Osteoblast (primary cell): ENCODE data around the gene ZG16B. TPM values are rescaled to one million over a fixed set of nuclear protein-coding genes. Genes with fewer than 3 reads are reported as not detected.
A peak's percentile ranks its signal among the peaks of the same experiment; 100 is the strongest.

Experiments used
- DNase-seq: peaks from one replicate; pipeline ENCODE4 v3.0.0; 2011; ENCODE audit warnings: low spot score, mixed read lengths; ENCODE audit not compliant: insufficient read length; ENCODE audit errors: missing footprints
- H2AFZ ChIP-seq: 2 replicates; pipeline ENCODE4 v1.6.0; 2011; ENCODE audit warnings: mild to moderate bottlenecking, low read length
- H3K27ac ChIP-seq: 2 replicates; pipeline ENCODE4 v1.5.1; 2011; ENCODE audit warnings: mild to moderate bottlenecking, low read depth, low read length, moderate library complexity
- H3K27me3 ChIP-seq: 2 replicates; pipeline ENCODE4 v1.6.0; 2012; ENCODE audit warnings: mild to moderate bottlenecking, control low read depth, inconsistent platforms, low read length, moderate library complexity; ENCODE audit not compliant: insufficient read depth
- H3K36me3 ChIP-seq: 2 replicates; pipeline ENCODE4 v1.5.1; 2011; ENCODE audit warnings: mild to moderate bottlenecking, low read length, control low read depth, moderate library complexity; ENCODE audit not compliant: insufficient read depth
- H3K4me1 ChIP-seq: 2 replicates; pipeline ENCODE4 v1.5.1; 2011; ENCODE audit warnings: mild to moderate bottlenecking, low read length, control low read depth, moderate library complexity; ENCODE audit not compliant: insufficient read depth
- H3K4me2 ChIP-seq: 2 replicates; pipeline ENCODE4 v1.6.0; 2011; ENCODE audit warnings: mild to moderate bottlenecking, low read length; ENCODE audit not compliant: insufficient read depth
- H3K4me3 ChIP-seq: fragments of 200-600 bp; sonication (generic); 3 replicates; pipeline ENCODE4 v1.5.1; 2012; ENCODE audit warnings: mild to moderate bottlenecking, low read length, inconsistent platforms; ENCODE audit not compliant: insufficient read depth
- H3K79me2 ChIP-seq: 2 replicates; pipeline ENCODE4 v1.6.0; 2012; ENCODE audit warnings: mild to moderate bottlenecking, low read length, control low read depth, inconsistent platforms; ENCODE audit not compliant: insufficient read depth
- H3K9me3 ChIP-seq: 2 replicates; pipeline ENCODE4 v1.5.1; 2011; ENCODE audit warnings: low read depth, low read length, control low read depth
- H4K20me1 ChIP-seq: 2 replicates; pipeline ENCODE4 v1.6.0; 2012; ENCODE audit warnings: mild to moderate bottlenecking, low read length, control low read depth; ENCODE audit not compliant: insufficient read depth
- CTCF ChIP-seq: IDR thresholded peaks from 2 replicates; pipeline ENCODE4 v1.5.1; 2011; ENCODE audit warnings: mild to moderate bottlenecking, low read depth, low read length, moderate library complexity; ENCODE audit errors: extremely low read depth
- small RNA-seq: library from RNA; depleted of rRNA; stranded (forward); fragments of <200 nt; gene quantifications from one replicate; pipeline ENCODE3, GENCODE V24; 2012
- total RNA-seq: library from RNA; depleted of rRNA; stranded (reverse); fragments of >200 nt; gene quantifications from 2 replicates; pipeline ENCODE4 v1.2.3, GENCODE V29; 2012

The ZG16B gene
- total RNA-seq, 1 donor: 1.4 TPM

GRCh38 chr16:2874032-2874911 lies 44.2 kb downstream of the ZG16B start:
- TF ChIP-seq CTCF: no peak
- H4K20me1 ChIP-seq: no peaks in the 10 kb centered on the region
- no peaks in the 10 kb centered on the region for H3K79me2 ChIP-seq
- H3K27me3 ChIP-seq: no peaks in the 10 kb centered on the region
- H2AFZ ChIP-seq: peak overlapping the region; percentile 36
- H3K27ac ChIP-seq: no peak overlapping the region
- H3K9me3 ChIP-seq: no peaks in the 10 kb centered on the region
- no peaks in the 10 kb centered on the region for H3K4me1 ChIP-seq
- H3K36me3 ChIP-seq: no peaks in the 10 kb centered on the region
- H3K4me3 ChIP-seq: no peak overlapping the region
- no peak for DNase-seq
- H3K4me2 ChIP-seq: peak overlapping the region; percentile 27

- Histone ChIP-seq H3K4me2 (peak overlapping the region; percentile 27), H3K27me3 (no peaks in the 10 kb centered on the region), H4K20me1 (no peaks in the 10 kb centered on the region), H3K27ac (no peak overlapping the region), H3K4me3 (no peak overlapping the region), H3K36me3 (no peaks in the 10 kb centered on the region), H3K9me3 (no peaks in the 10 kb centered on the region), H3K79me2 (no peaks in the 10 kb centered on the region), H3K4me1 (no peaks in the 10 kb centered on the region), H2AFZ (peak overlapping the region; percentile 36)
- DNase-seq: peak; percentile 94
- TF ChIP-seq CTCF: peak; percentile 83
Observed at GRCh38 chr16:2874912-2875362, 44.8 kb downstream of the ZG16B start.

GRCh38 chr16:2879854-2880508 lies 49.9 kb downstream of the ZG16B start:
- H3K36me3 ChIP-seq: no peaks in the 10 kb centered on the region
- no peak for TF ChIP-seq CTCF

More at GRCh38 chr16:2879854-2880508, 49.9 kb downstream of the ZG16B start:
- H3K4me2 ChIP-seq: no peak overlapping the region
- H3K4me3 ChIP-seq: no peak overlapping the region
- H3K27me3 ChIP-seq: no peaks in the 10 kb centered on the region
- H3K9me3 ChIP-seq: no peaks in the 10 kb centered on the region
- H3K79me2 ChIP-seq: peaks cover 12% of the 10 kb centered on the region
- no peak overlapping the region for H2AFZ ChIP-seq
- H3K27ac ChIP-seq: no peak overlapping the region
- peak; percentile 39 for DNase-seq
- H3K4me1 ChIP-seq: peaks cover 6% of the 10 kb centered on the region
- no peaks in the 10 kb centered on the region for H4K20me1 ChIP-seq

Small RNAs within 50 kb of the gene (small RNA-seq; reads per million reads assigned to genes)
- gene SNORA3C: 0.82 reads per million, percentile 14 among the genes with 10 or more reads in this experiment

Other genes starting within 250 kb of the ZG16B start
- gene KCTD5, start 147.8 kb upstream of the ZG16B start, total RNA-seq: 19.2 and 21.7 TPM in 2 replicates
- 1.5 and 2.5 TPM in 2 replicates for gene PRSS27, start 110.1 kb upstream of the ZG16B start, total RNA-seq
- 56.8 and 62.2 TPM in 2 replicates for gene SRRM2, start 77.7 kb upstream of the ZG16B start, total RNA-seq
- gene ELOB, start 53.0 kb upstream of the ZG16B start, total RNA-seq: 173 and 195 TPM in 2 replicates
- not detected in 2 replicates for gene PRSS33, start 42.7 kb upstream of the ZG16B start, total RNA-seq
- not detected in 2 replicates for gene PRSS41, start 31.8 kb upstream of the ZG16B start, total RNA-seq
- gene PRSS21, start 13.1 kb upstream of the ZG16B start, total RNA-seq: not detected in 2 replicates
- not detected in 2 replicates for gene PRSS22, start 27.9 kb downstream of the ZG16B start, total RNA-seq
- gene FLYWCH2, start 52.9 kb downstream of the ZG16B start, total RNA-seq: 38.7 and 43.6 TPM in 2 replicates
- gene FLYWCH1, start 81.6 kb downstream of the ZG16B start, total RNA-seq: 48.3 and 56.5 TPM in 2 replicates
- not detected in 2 replicates for gene KREMEN2, start 134.0 kb downstream of the ZG16B start, total RNA-seq
- gene PAQR4, start 139.0 kb downstream of the ZG16B start, total RNA-seq: 1.5 and 1.8 TPM in 2 replicates
- 1.4 and 2.1 TPM in 2 replicates for gene PKMYT1, start 150.1 kb downstream of the ZG16B start, total RNA-seq
- not detected in 2 replicates for gene CLDN9, start 182.6 kb downstream of the ZG16B start, total RNA-seq
- under 0.01 TPM in 1 of 2 replicates, not detected in the other for gene CLDN6, start 187.9 kb downstream of the ZG16B start, total RNA-seq
- gene TNFRSF12A, start 190.1 kb downstream of the ZG16B start, total RNA-seq: 143 and 159 TPM in 2 replicates
- 20.3 and 21.2 TPM in 2 replicates for gene HCFC1R1, start 193.6 kb downstream of the ZG16B start, total RNA-seq
- gene THOC6, start 193.7 kb downstream of the ZG16B start, total RNA-seq: 21.8 and 23.5 TPM in 2 replicates
- gene BICDL2, start 206.6 kb downstream of the ZG16B start, total RNA-seq: 0.29 TPM in 1 of 2 replicates, not detected in the other
- gene MMP25, start 216.3 kb downstream of the ZG16B start, total RNA-seq: under 0.01 TPM in 1 of 2 replicates, not detected in the other
- gene IL32, start 235.3 kb downstream of the ZG16B start, total RNA-seq: 0.72 TPM in 1 of 2 replicates, not detected in the other